ENCODE data around the gene CORO2B.

The CORO2B gene

GRCh38 chr15:68565726-68566125 lies 13.1 kb upstream of the CORO2B start:
- Histone ChIP-seq H3K4me3 (ENCODE audit: low read depth, low read length) (no peak overlapping the region), H3K27me3 (ENCODE audit: insufficient read depth, low read depth, severe bottlenecking) (no peaks in the 10 kb centered on the region), H3K27ac (no peak overlapping the region), H3K9me3 (ENCODE audit: severe bottlenecking) (no peaks in the 10 kb centered on the region), H3K36me3 (no peaks in the 10 kb centered on the region)
- no peak for TF ChIP-seq CTCF (IDR thresholded peaks at IDR 0.05; ENCODE audit: low read depth, low read length)
- DNase-seq: no peak

- no peak for TF ChIP-seq CTCF (IDR thresholded peaks at IDR 0.05; ENCODE audit: low read depth, low read length)
- no peak overlapping the region for H3K4me3 ChIP-seq (ENCODE audit: low read depth, low read length)
- H3K36me3 ChIP-seq: no peaks in the 10 kb centered on the region
- no peaks in the 10 kb centered on the region for H3K9me3 ChIP-seq (ENCODE audit: severe bottlenecking)
- no peak for DNase-seq
- H3K27me3 ChIP-seq (ENCODE audit: insufficient read depth, low read depth, severe bottlenecking): no peaks in the 10 kb centered on the region
- no peak overlapping the region for H3K27ac ChIP-seq
These were observed 12.3 kb upstream of the CORO2B start for GRCh38 chr15:68566377-68566954.

GRCh38 chr15:68567345-68567744 lies 11.4 kb upstream of the CORO2B start:
- H3K4me3 ChIP-seq (ENCODE audit: low read depth, low read length): no peak overlapping the region
- no peaks in the 10 kb centered on the region for H3K27me3 ChIP-seq (ENCODE audit: insufficient read depth, low read depth, severe bottlenecking)
- TF ChIP-seq CTCF (IDR thresholded peaks at IDR 0.05; ENCODE audit: low read depth, low read length): no peak
- DNase-seq: no peak
- H3K27ac ChIP-seq: no peak overlapping the region
- H3K36me3 ChIP-seq: no peaks in the 10 kb centered on the region
- no peaks in the 10 kb centered on the region for H3K9me3 ChIP-seq (ENCODE audit: severe bottlenecking)

GRCh38 chr15:68570974-68571373 lies 7.8 kb upstream of the CORO2B start:
- Histone ChIP-seq H3K27me3 (ENCODE audit: insufficient read depth, low read depth, severe bottlenecking) (no peaks in the 10 kb centered on the region), H3K36me3 (no peaks in the 10 kb centered on the region), H3K9me3 (ENCODE audit: severe bottlenecking) (no peaks in the 10 kb centered on the region), H3K27ac (no peak overlapping the region), H3K4me3 (ENCODE audit: low read depth, low read length) (no peak overlapping the region)
- no peak for DNase-seq
- no peak for TF ChIP-seq CTCF (IDR thresholded peaks at IDR 0.05; ENCODE audit: low read depth, low read length)

GRCh38 chr15:68571582-68571981 lies 7.2 kb upstream of the CORO2B start:
- no peaks in the 10 kb centered on the region for H3K27me3 ChIP-seq (ENCODE audit: insufficient read depth, low read depth, severe bottlenecking)
- H3K9me3 ChIP-seq (ENCODE audit: severe bottlenecking): no peaks in the 10 kb centered on the region
- TF ChIP-seq CTCF (IDR thresholded peaks at IDR 0.05; ENCODE audit: low read depth, low read length): no peak
- no peaks in the 10 kb centered on the region for H3K36me3 ChIP-seq
- no peak overlapping the region for H3K4me3 ChIP-seq (ENCODE audit: low read depth, low read length)
- H3K27ac ChIP-seq: no peak overlapping the region
- DNase-seq: no peak

GRCh38 chr15:68572309-68572708 lies 6.5 kb upstream of the CORO2B start:
- no peak for DNase-seq
- H3K27me3 ChIP-seq (ENCODE audit: insufficient read depth, low read depth, severe bottlenecking): no peaks in the 10 kb centered on the region
- H3K4me3 ChIP-seq (ENCODE audit: low read depth, low read length): no peak overlapping the region
- no peaks in the 10 kb centered on the region for H3K9me3 ChIP-seq (ENCODE audit: severe bottlenecking)
- H3K36me3 ChIP-seq: no peaks in the 10 kb centered on the region
- H3K27ac ChIP-seq: no peak overlapping the region
- TF ChIP-seq CTCF (IDR thresholded peaks at IDR 0.05; ENCODE audit: low read depth, low read length): no peak

Measured in WERI-Rb-1 (cell line).